ENCODE data around the gene FABP7. TPM values are rescaled to one million over a fixed set of nuclear protein-coding genes. Genes with fewer than 3 reads are reported as not detected.

Gene FABP7
- total and polyA plus RNA-seq, 2 of the 13 experiments (the other 11 are each of a cell fraction or from before 2014, with no cell fraction given): not detected

DNA sequence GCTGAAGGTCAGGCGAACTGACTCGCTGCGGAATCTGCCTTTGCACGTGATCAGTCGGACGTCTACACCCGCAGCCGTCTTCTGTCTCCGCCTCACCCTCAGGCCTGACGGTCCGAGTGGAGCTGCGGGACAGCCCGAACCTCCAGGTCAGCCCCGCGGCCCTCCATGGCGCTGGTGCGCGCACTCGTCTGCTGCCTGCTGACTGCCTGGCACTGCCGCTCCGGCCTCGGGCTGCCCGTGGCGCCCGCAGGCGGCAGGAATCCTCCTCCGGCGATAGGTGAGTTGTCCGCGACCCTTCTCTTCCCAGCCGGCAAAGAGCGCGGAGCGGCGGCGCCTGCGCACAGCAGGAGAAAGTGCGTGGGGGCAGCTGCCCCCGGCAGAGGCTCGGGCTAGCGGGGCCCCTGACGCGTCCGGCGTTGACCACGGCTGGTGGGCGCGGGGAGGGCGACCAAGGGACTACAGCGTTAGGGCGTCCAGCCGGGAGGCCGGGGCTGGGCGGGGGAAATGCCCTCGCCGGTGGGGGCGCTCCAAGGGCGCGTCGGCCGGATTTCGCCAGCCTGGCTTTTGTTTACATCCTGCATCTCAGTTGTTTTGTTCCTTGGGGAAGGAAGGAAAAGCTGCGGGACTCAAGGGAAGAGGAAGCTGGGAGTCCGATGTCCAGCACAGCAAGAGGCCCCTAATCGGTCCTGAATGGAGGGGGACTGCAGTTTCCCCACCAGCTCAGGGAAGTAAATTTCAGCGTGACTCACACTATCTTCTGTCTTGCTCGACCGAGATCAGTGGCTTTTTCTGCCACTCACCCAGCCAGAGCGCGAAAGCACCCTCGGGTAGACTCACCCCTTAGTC lies 9.9 kb downstream of the FABP7 start, which contains the start of gene SMPDL3A (continued):
- TF ChIP-seq, protein P1, sequence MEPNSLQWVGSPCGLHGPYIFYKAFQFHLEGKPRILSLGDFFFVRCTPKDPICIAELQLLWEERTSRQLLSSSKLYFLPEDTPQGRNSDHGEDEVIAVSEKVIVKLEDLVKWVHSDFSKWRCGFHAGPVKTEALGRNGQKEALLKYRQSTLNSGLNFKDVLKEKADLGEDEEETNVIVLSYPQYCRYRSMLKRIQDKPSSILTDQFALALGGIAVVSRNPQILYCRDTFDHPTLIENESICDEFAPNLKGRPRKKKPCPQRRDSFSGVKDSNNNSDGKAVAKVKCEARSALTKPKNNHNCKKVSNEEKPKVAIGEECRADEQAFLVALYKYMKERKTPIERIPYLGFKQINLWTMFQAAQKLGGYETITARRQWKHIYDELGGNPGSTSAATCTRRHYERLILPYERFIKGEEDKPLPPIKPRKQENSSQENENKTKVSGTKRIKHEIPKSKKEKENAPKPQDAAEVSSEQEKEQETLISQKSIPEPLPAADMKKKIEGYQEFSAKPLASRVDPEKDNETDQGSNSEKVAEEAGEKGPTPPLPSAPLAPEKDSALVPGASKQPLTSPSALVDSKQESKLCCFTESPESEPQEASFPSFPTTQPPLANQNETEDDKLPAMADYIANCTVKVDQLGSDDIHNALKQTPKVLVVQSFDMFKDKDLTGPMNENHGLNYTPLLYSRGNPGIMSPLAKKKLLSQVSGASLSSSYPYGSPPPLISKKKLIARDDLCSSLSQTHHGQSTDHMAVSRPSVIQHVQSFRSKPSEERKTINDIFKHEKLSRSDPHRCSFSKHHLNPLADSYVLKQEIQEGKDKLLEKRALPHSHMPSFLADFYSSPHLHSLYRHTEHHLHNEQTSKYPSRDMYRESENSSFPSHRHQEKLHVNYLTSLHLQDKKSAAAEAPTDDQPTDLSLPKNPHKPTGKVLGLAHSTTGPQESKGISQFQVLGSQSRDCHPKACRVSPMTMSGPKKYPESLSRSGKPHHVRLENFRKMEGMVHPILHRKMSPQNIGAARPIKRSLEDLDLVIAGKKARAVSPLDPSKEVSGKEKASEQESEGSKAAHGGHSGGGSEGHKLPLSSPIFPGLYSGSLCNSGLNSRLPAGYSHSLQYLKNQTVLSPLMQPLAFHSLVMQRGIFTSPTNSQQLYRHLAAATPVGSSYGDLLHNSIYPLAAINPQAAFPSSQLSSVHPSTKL (CRISPR knock-in tag; IDR thresholded peaks at IDR 0.05): peak; percentile 89
- TF ChIP-seq SMAD3 (CRISPR knock-in tag; IDR thresholded peaks at IDR 0.05) (peak; percentile 69; the same call in 1 of the 2 replicates), PHF8 (CRISPR knock-in tag; IDR thresholded peaks at IDR 0.05) (peak; percentile 90), GLI4 (CRISPR knock-in tag; IDR thresholded peaks at IDR 0.05; ENCODE audit: borderline replicate concordance) (peak; percentile 50; the same call in 1 of the 2 replicates), SIN3B (IDR thresholded peaks at IDR 0.05; ENCODE audit: low read length) (0 out of 2 replicates have a peak, but pooled peaks have one; percentile 9), SP5 (CRISPR knock-in tag; IDR thresholded peaks at IDR 0.05; ENCODE audit: borderline replicate concordance, low read depth) (0 out of 2 replicates have a peak, but pooled peaks have one; percentile 18), SP140L (CRISPR knock-in tag; IDR thresholded peaks at IDR 0.05; ENCODE audit: borderline replicate concordance) (peak; percentile 27; the same call in 1 of the 2 replicates), SRY (CRISPR knock-in tag; IDR thresholded peaks at IDR 0.05) (peak; percentile 83; the same call in 1 of the 2 replicates), MXI1 (IDR thresholded peaks at IDR 0.05; ENCODE audit: borderline replicate concordance, low read depth, low read length) (peak; percentile 77; the same call in 2 of the 3 replicates), PAWR (CRISPR knock-in tag; IDR thresholded peaks at IDR 0.05; ENCODE audit: borderline replicate concordance) (peak; percentile 57), SUZ12 (IDR thresholded peaks at IDR 0.05; ENCODE audit: low read depth, low read length) (no peak), ZNF713 (CRISPR knock-in tag; IDR thresholded peaks at IDR 0.05) (peak; percentile 32; the same call in 1 of the 2 replicates), WIZ (CRISPR knock-in tag; IDR thresholded peaks at IDR 0.05) (peak; percentile 84; the same call in 1 of the 2 replicates), IKZF4 (CRISPR knock-in tag; IDR thresholded peaks at IDR 0.05; ENCODE audit: borderline replicate concordance, low read depth, not compliant biosample characterization) (no peak), ZBTB21 (CRISPR knock-in tag; IDR thresholded peaks at IDR 0.05) (no peak; the same call in 1 of the 2 replicates), RBM39 (IDR thresholded peaks at IDR 0.05; ENCODE audit: low read depth, low read length, poor library complexity, severe bottlenecking) (peak; percentile 50), ZMYM3 (CRISPR knock-in tag; IDR thresholded peaks at IDR 0.05) (peak; percentile 72)
- TF ChIP-seq, protein P2, sequence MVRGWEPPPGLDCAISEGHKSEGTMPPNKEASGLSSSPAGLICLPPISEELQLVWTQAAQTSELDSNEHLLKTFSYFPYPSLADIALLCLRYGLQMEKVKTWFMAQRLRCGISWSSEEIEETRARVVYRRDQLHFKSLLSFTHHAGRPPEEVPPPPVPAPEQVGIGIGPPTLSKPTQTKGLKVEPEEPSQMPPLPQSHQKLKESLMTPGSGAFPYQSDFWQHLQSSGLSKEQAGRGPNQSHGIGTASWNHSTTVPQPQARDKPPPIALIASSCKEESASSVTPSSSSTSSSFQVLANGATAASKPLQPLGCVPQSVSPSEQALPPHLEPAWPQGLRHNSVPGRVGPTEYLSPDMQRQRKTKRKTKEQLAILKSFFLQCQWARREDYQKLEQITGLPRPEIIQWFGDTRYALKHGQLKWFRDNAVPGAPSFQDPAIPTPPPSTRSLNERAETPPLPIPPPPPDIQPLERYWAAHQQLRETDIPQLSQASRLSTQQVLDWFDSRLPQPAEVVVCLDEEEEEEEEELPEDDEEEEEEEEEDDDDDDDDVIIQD (CRISPR knock-in tag; IDR thresholded peaks at IDR 0.05; ENCODE audit: low read depth): peak; percentile 84
- TF ChIP-seq, protein P3, sequence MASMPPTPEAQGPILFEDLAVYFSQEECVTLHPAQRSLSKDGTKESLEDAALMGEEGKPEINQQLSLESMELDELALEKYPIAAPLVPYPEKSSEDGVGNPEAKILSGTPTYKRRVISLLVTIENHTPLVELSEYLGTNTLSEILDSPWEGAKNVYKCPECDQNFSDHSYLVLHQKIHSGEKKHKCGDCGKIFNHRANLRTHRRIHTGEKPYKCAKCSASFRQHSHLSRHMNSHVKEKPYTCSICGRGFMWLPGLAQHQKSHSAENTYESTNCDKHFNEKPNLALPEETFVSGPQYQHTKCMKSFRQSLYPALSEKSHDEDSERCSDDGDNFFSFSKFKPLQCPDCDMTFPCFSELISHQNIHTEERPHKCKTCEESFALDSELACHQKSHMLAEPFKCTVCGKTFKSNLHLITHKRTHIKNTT (CRISPR knock-in tag; IDR thresholded peaks at IDR 0.05): no peak
